GM10248 (cell line): ENCODE data around the gene SEC31B.
A peak's percentile ranks its signal among the peaks of the same experiment; 100 is the strongest.

Experiments used
- CTCF ChIA-PET: fragments of 300-600 bp; sonication (Branson Sonifier 250); formaldehyde crosslinking; extraction: SDS; loops from one replicate; lab custom pipeline; 2021; ENCODE audit warnings: antibody characterized with exemption; lab: Yijun Ruan, JAX
- POLR2A ChIA-PET: fragments of 350-650 bp; sonication (Branson Sonifier 250); formaldehyde crosslinking; extraction: SDS; loops from one replicate; lab custom pipeline; 2020; ENCODE audit warnings: antibody characterized with exemption; lab: Yijun Ruan, JAX
- DNase-seq: peaks from one replicate; pipeline ENCODE4 v3.0.0; 2012; ENCODE audit errors: extremely low spot score
- CTCF ChIP-seq: IDR thresholded peaks from 2 replicates; pipeline ENCODE4 v1.5.1; 2012; ENCODE audit warnings: mild to moderate bottlenecking, low read depth; ENCODE audit errors: extremely low read depth, missing control alignments, control extremely low read depth

SEC31B gene

GRCh38 chr10:100551196-100551595 lies 31.5 kb upstream of the SEC31B start:
- CTCF ChIA-PET: interaction anchor here (0.9 to 3.5 kb wide), 6 partner anchors 12 to 214 kb away, joined by 3 to 13 read pairs (median 4); no protein-coding TSS in a partner anchor
- POLR2A ChIA-PET: no interaction called here
- TF ChIP-seq CTCF: no peak
- DNase-seq: no peak

GRCh38 chr10:100544950-100545349 lies 25.3 kb upstream of the SEC31B start:
- POLR2A ChIA-PET: no interaction called here
- CTCF ChIA-PET: interaction anchor here (1.7 to 2.6 kb wide), 5 partner anchors 9 to 27 kb away, joined by 7 to 39 read pairs (median 7); partner anchors contain the start of gene HIF1AN
- no peak for DNase-seq
- TF ChIP-seq CTCF: no peak

- no peak for DNase-seq
- CTCF ChIA-PET: interaction anchor here (0.9 to 4.0 kb wide), 5 partner anchors 8 to 206 kb away, joined by 3 to 39 read pairs (median 13); no protein-coding TSS in a partner anchor
- POLR2A ChIA-PET: no interaction called here
- TF ChIP-seq CTCF: no peak
Observed at GRCh38 chr10:100537475-100537874, 17.8 kb upstream of the SEC31B start.

GRCh38 chr10:100535715-100536353 lies 16.2 kb upstream of the SEC31B start, which contains the start of gene HIF1AN:
TSS of gene HIF1AN (plus strand) at chr10:100535943. CDS start at chr10:100535959, 16 bp downstream.
- DNase-seq: peak; percentile 97
- ChIA-PET CTCF (interaction anchor here (0.6 to 5.1 kb wide), 26 partner anchors 9 to 411 kb away, joined by 3 to 39 read pairs (median 4); no protein-coding TSS in a partner anchor), POLR2A (interaction anchor here (0.5 to 0.7 kb wide), 2 partner anchors 34 to 161 kb away, joined by 3 to 4 read pairs; no protein-coding TSS in a partner anchor)
- peak; percentile 90 for TF ChIP-seq CTCF

- ChIA-PET CTCF (interaction anchor here (0.6 to 5.1 kb wide), 26 partner anchors 9 to 412 kb away, joined by 3 to 39 read pairs (median 4); no protein-coding TSS in a partner anchor), POLR2A (interaction anchor here (0.5 kb wide), 1 partner anchor 35 kb away, joined by 4 read pairs; no protein-coding TSS in a partner anchor)
- no peak for TF ChIP-seq CTCF
- no peak for DNase-seq
Observed at GRCh38 chr10:100535338-100535714, 15.7 kb upstream of the SEC31B start.

- ChIA-PET POLR2A (no interaction called here), CTCF (interaction anchor here (1.2 to 5.1 kb wide), 9 partner anchors 10 to 195 kb away, joined by 3 to 39 read pairs (median 6); no protein-coding TSS in a partner anchor)
- no peak for DNase-seq
- no peak for TF ChIP-seq CTCF
Observed at GRCh38 chr10:100534726-100535125, 15.1 kb upstream of the SEC31B start.
